Measurements from ENCODE around the gene PRM3.

The PRM3 gene

GRCh38 chr16:11258553-11259492, 14.6 kb downstream of the PRM3 start:
- no peak for DNase-seq

- DNase-seq, result peak; percentile 81
These were observed 16.1 kb downstream of the PRM3 start for GRCh38 chr16:11257131-11257938.

- DNase-seq, result no peak
These were observed 16.7 kb downstream of the PRM3 start for GRCh38 chr16:11256661-11257130.

GRCh38 chr16:11255737-11256660, 17.4 kb downstream of the PRM3 start, which contains the start of gene SOCS1:
Gene SOCS1 (minus strand): TSS chr16:11256204. CDS start chr16:11255478, 726 bp downstream.
- DNase-seq, result peak; percentile 73

GRCh38 chr16:11254913-11255736, 18.3 kb downstream of the PRM3 start:
- peak; percentile 31 for DNase-seq

GRCh38 chr16:11253995-11254912, 19.2 kb downstream of the PRM3 start:
- no peak for DNase-seq

GRCh38 chr16:11253009-11253994, 20.1 kb downstream of the PRM3 start:
- no peak for DNase-seq

GRCh38 chr16:11252482-11252931, 20.9 kb downstream of the PRM3 start:
- DNase-seq, result no peak

GRCh38 chr16:11251525-11252481, 21.6 kb downstream of the PRM3 start:
- peak; percentile 40 for DNase-seq

- DNase-seq, result peak; percentile 60
These were observed 22.5 kb downstream of the PRM3 start for GRCh38 chr16:11250786-11251524.

- DNase-seq, result peak; percentile 81
These were observed 23.2 kb downstream of the PRM3 start for GRCh38 chr16:11250091-11250785.

GRCh38 chr16:11249233-11250061, 24.0 kb downstream of the PRM3 start:
- no peak for DNase-seq

GRCh38 chr16:11248133-11248532, 25.3 kb downstream of the PRM3 start:
- peak; percentile 96 for DNase-seq

GRCh38 chr16:11245988-11246387, 27.4 kb downstream of the PRM3 start:
- no peak for DNase-seq

- DNase-seq, result peak; percentile 91
These were observed 28.1 kb downstream of the PRM3 start for GRCh38 chr16:11245222-11245737.

All from NCI-H2171 treated with DMSO at 0.1 percent for 48 hours (cell line).